ENCODE results near the gene VSX1. TPM values are rescaled to one million over a fixed set of nuclear protein-coding genes. Genes with fewer than 3 reads are reported as not detected.

VSX1 gene
- total RNA-seq, 6 donors from 2014 or later, result not detected

DNA sequence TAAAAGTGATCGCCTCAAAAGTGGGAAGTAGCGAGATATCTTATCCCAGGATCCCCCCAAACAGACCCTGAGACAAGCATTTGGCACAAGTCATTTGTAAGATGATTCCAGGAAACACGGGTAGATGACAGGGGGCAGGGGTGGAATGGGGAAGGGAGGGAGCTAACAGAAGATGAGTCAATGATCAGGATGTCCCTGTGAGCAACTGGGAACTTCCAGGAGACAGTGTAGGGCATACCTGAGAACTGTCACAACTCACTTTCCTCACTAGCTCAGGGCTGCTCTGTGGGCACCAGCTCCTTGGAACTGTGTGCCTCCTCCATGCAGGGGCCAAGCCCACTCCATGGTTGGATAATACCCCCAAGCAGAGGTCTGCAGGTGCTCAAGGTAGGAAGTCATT is 38.5 kb upstream of the VSX1 start:
- DNase-seq (no peak), ATAC-seq (ENCODE audit: low FRiP score in 2 of 2) (no peak)
- Histone ChIP-seq H3K4me3 (no peak overlapping the region), H3K4me1 (peaks cover 0 to 6% (median 0%) of the 10 kb centered on the region in 4 donors), H3K27ac (no peak overlapping the region), H3K9me3 (no peaks in the 10 kb centered on the region), H3K36me3 (no peaks in the 10 kb centered on the region), H3K27me3 (no peaks in the 10 kb centered on the region)
- TF ChIP-seq, protein P1, sequence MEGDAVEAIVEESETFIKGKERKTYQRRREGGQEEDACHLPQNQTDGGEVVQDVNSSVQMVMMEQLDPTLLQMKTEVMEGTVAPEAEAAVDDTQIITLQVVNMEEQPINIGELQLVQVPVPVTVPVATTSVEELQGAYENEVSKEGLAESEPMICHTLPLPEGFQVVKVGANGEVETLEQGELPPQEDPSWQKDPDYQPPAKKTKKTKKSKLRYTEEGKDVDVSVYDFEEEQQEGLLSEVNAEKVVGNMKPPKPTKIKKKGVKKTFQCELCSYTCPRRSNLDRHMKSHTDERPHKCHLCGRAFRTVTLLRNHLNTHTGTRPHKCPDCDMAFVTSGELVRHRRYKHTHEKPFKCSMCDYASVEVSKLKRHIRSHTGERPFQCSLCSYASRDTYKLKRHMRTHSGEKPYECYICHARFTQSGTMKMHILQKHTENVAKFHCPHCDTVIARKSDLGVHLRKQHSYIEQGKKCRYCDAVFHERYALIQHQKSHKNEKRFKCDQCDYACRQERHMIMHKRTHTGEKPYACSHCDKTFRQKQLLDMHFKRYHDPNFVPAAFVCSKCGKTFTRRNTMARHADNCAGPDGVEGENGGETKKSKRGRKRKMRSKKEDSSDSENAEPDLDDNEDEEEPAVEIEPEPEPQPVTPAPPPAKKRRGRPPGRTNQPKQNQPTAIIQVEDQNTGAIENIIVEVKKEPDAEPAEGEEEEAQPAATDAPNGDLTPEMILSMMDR (IDR thresholded peaks at IDR 0.05), result no peak
- no peak for TF ChIP-seq POLR2AphosphoS5 (IDR thresholded peaks at IDR 0.05)
- no peak for TF ChIP-seq EP300 (IDR thresholded peaks at IDR 0.05)
- no peak for TF ChIP-seq POLR2A (IDR thresholded peaks at IDR 0.05)
- 80 to 81% methylated on average over 3 of the region's 3 CpGs for WGBS, 2 donors

DNA sequence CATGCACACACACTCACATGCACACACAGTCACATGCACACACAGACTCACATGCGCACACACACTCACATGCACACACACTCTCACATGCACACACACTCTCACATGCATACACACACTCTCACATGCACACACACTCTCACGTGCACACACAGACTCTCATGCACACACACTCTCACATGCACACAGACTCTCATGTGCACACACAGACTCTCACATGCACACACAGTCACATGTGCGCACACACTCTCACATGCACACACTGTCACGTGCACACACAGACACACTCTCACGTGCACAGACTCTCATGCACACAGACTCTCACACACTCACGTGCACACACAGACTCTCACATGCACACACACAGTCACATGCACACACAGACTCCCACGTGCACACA is 36.6 kb upstream of the VSX1 start:
- no peak overlapping the region for H3K4me3 ChIP-seq
- no peaks in the 10 kb centered on the region for H3K36me3 ChIP-seq
- 83 to 87% methylated on average over 7 of the region's 7 CpGs for WGBS, 2 donors
- TF ChIP-seq, protein P1 (IDR thresholded peaks at IDR 0.05), result no peak
- TF ChIP-seq POLR2A (IDR thresholded peaks at IDR 0.05), result no peak
- TF ChIP-seq POLR2AphosphoS5 (IDR thresholded peaks at IDR 0.05), result no peak
- TF ChIP-seq EP300 (IDR thresholded peaks at IDR 0.05), result no peak
- no peaks in the 10 kb centered on the region for H3K9me3 ChIP-seq
- DNase-seq, result no peak
- H3K4me1 ChIP-seq, result peaks cover 0 to 10% (median 0%) of the 10 kb centered on the region in 4 donors
- no peak overlapping the region for H3K27ac ChIP-seq
- ATAC-seq (ENCODE audit: low FRiP score in 2 of 2), result no peak
- H3K27me3 ChIP-seq, result no peaks in the 10 kb centered on the region

DNA sequence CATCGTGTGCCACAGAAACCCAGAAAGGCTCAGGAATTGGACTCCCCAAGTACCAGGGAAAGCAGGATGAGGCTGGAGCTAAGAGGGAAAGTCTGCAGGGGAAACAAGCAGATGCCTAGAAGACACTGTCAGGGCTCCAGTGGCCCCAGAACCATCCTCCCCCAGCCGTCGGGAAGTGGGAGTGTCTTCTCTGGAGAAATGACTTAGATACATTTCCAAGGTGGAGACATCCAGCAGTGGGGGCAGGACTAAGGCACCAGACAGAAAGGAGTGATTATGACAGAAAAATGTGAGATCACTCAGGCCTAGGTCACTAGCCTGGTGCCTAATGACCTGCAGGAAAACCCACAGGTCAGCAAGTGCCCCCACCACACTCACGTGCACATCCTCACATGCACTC is 36.0 kb upstream of the VSX1 start:
- TF ChIP-seq, protein P1 (IDR thresholded peaks at IDR 0.05), result no peak
- TF ChIP-seq EP300 (IDR thresholded peaks at IDR 0.05) (no peak), POLR2A (IDR thresholded peaks at IDR 0.05) (no peak), POLR2AphosphoS5 (IDR thresholded peaks at IDR 0.05) (no peak)
- H3K27me3 ChIP-seq, result no peaks in the 10 kb centered on the region
- no peaks in the 10 kb centered on the region for H3K9me3 ChIP-seq
- H3K4me3 ChIP-seq, result no peak overlapping the region
- H3K27ac ChIP-seq, result no peak overlapping the region
- H3K4me1 ChIP-seq, result peaks cover 0 to 10% (median 0%) of the 10 kb centered on the region in 4 donors
- ATAC-seq (ENCODE audit: low FRiP score in 2 of 2), result no peak
- H3K36me3 ChIP-seq, result no peaks in the 10 kb centered on the region
- WGBS, 2 donors, result 66 to 68% methylated on average over 4 of the region's 4 CpGs
- no peak for DNase-seq

DNA sequence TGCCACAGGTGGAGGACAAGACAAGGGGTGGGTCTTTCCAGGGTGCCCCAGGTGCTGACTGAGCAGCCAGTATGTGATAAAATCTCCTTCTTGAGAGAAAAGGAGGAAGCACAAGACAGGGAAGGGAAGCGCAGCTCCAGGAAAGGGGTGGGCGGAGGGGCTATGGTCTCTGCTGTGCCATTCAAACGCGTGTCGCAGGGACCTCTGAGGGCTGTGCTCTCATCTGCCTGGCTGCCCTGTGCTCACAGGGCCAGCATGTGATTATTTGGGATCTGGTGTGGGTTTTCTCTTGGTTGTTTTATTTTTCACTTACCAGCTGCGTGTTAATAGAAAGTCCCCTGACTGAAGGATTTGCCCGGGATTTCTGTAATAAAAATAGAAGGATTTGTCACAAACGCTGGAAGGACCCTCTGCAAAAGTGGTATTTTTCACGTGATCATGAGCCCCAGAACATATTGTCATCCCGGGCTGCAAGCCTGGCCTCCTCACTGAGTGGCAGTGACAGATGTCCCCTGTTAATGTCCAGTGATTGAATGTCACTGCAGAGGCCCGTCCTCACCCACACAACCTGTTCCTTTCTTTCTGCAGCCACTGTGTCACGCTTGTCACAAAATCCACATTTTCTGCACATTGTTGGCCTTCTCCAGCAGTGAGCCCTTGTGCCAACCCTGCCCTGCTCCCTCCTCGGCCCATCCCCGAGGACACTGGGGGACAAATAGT is 35.0 kb upstream of the VSX1 start:
- ATAC-seq (ENCODE audit: low FRiP score in 2 of 2) (no peak), DNase-seq (no peak)
- Histone ChIP-seq H3K27ac (no peak overlapping the region), H3K36me3 (no peaks in the 10 kb centered on the region), H3K27me3 (no peaks in the 10 kb centered on the region), H3K9me3 (no peaks in the 10 kb centered on the region), H3K4me1 (peaks cover 0 to 10% (median 0%) of the 10 kb centered on the region in 4 donors), H3K4me3 (no peak overlapping the region)
- WGBS, 2 donors, result 55 to 67% methylated on average over 14 of the region's 14 CpGs
- no peak for TF ChIP-seq POLR2AphosphoS5 (IDR thresholded peaks at IDR 0.05)
- TF ChIP-seq, protein P1 (IDR thresholded peaks at IDR 0.05), result no peak
- no peak for TF ChIP-seq POLR2A (IDR thresholded peaks at IDR 0.05)
- TF ChIP-seq EP300 (IDR thresholded peaks at IDR 0.05), result no peak

DNA sequence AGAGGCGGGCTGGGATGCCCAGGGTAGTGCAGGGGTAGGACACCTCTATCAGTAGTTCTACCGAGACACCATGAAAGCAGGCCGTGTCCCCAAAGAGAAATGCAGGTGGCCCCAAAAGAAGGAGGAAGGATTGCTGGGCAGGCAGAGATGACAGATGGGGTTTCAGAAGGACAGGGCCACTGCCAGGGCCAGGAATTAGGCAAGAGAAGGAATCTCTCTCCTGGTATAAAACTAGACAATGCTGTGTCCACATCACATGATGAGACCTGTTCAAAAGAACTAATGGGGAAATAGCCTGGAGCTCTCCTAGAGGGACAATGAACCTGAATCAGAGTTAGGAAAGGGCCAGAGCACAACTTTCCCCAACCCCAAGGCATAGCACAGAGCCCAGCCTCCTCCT is 21.6 kb upstream of the VSX1 start:
- Histone ChIP-seq H3K4me1 (no peaks in the 10 kb centered on the region), H3K27ac (no peak overlapping the region), H3K4me3 (no peak overlapping the region), H3K36me3 (no peaks in the 10 kb centered on the region), H3K9me3 (no peaks in the 10 kb centered on the region), H3K27me3 (no peaks in the 10 kb centered on the region)
- WGBS, 2 donors, result 92 to 98% methylated on average over 3 of the region's 3 CpGs
- TF ChIP-seq, protein P1 (IDR thresholded peaks at IDR 0.05), result no peak
- TF ChIP-seq POLR2A (IDR thresholded peaks at IDR 0.05) (no peak), EP300 (IDR thresholded peaks at IDR 0.05) (no peak), POLR2AphosphoS5 (IDR thresholded peaks at IDR 0.05) (no peak)
- DNase-seq, result no peak
- ATAC-seq (ENCODE audit: low FRiP score in 2 of 2), result no peak

Measured in upper lobe of left lung (tissue), 6 donors.